Subcutaneous preadipocyte (primary cell): ENCODE measurements around the gene UBE3A. TPM values are rescaled to one million over a fixed set of nuclear protein-coding genes. Genes with fewer than 3 reads are reported as not detected.

Experiments
- total RNA-seq: library from RNA; depleted of rRNA; stranded (reverse); fragments of >200 nt; gene quantifications from 2 replicates; pipeline ENCODE4 v1.2.3, GENCODE V29; 2012

UBE3A gene
- total RNA-seq = 56.2 and 75.3 TPM in 2 replicates

DNA sequence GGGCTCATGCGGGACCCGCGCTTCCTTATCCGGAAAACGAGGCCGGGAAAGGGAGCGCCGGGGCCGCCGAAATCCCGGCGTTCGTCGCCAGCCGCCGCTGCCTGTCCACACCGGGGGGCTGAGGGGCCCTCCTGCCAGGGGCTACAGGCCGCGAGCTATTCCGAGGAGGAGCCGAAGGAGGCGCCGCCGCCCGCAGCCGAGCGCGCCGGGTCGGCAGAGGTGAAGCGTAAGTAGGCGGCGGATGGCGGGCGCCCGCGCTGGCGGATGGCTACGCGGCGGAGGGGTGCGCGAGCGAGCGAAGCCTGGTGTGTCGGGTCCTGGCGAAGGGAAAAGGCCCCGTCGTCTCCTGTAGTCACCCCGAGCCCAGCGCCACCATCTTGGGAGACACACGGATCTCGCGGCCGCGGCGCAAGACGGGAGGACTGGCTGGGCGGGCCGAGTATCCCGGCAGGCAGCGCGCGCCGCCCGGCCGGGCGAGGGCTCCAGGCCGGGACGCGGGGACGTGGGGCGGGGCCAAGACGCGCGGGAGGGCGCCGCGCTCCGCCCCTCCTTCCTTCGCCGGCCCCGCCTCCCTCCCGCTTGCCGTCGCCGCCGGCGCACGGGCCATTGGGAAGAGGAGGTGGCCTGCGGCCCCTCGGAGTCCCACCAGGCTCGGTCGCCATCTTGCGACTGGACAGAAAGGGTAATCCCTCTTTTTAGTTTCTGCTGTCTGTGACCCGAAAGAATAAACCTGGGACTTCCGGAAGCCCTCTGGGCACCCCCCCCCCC is at the start of gene UBE3A:
UBE3A (minus strand) TSS at position 424 of the 768 bp plus-strand sequence. CDS start 29,917 bp downstream, outside the sequence.

